ENCODE results near the gene HES1. TPM values are rescaled to one million over a fixed set of nuclear protein-coding genes. Genes with fewer than 3 reads are reported as not detected.

HES1 gene
- total RNA-seq, 4 donors from 2014 or later = 23.1 to 50.9 (median 41.2) TPM

- TF ChIP-seq CTCF (IDR thresholded peaks at IDR 0.05) = no peak
- no peak for TF ChIP-seq POLR2A (IDR thresholded peaks at IDR 0.05)
- no peak overlapping the region for H3K4me3 ChIP-seq
- no peak for DNase-seq
- H3K27ac ChIP-seq = no peak overlapping the region
- H3K27me3 ChIP-seq = no peaks in the 10 kb centered on the region
- intact Hi-C loops (cut with DNase I; ENCODE audit: low total_unique reads) = no loop called here
- no peaks in the 10 kb centered on the region for H3K9me3 ChIP-seq
- no peaks in the 10 kb centered on the region for H3K4me1 ChIP-seq
- no peaks in the 10 kb centered on the region for H3K36me3 ChIP-seq
Observed at GRCh38 chr3:194098843-194099183, 37.1 kb upstream of the HES1 start.

GRCh38 chr3:194099215-194099614 is 36.7 kb upstream of the HES1 start:
- intact Hi-C loops (cut with DNase I; ENCODE audit: low total_unique reads) = no loop called here
- no peak for TF ChIP-seq POLR2A (IDR thresholded peaks at IDR 0.05)
- no peak for TF ChIP-seq CTCF (IDR thresholded peaks at IDR 0.05)
- H3K9me3 ChIP-seq = no peaks in the 10 kb centered on the region
- H3K36me3 ChIP-seq = no peaks in the 10 kb centered on the region
- no peaks in the 10 kb centered on the region for H3K4me1 ChIP-seq
- H3K27ac ChIP-seq = no peak overlapping the region
- H3K27me3 ChIP-seq = no peaks in the 10 kb centered on the region
- no peak overlapping the region for H3K4me3 ChIP-seq
- no peak for DNase-seq

- Histone ChIP-seq H3K36me3 (no peaks in the 10 kb centered on the region), H3K9me3 (no peaks in the 10 kb centered on the region), H3K27me3 (no peaks in the 10 kb centered on the region), H3K4me1 (no peaks in the 10 kb centered on the region), H3K4me3 (no peak overlapping the region), H3K27ac (no peak overlapping the region)
- intact Hi-C loops (cut with DNase I; ENCODE audit: low total_unique reads) = no loop called here
- no peak for TF ChIP-seq CTCF (IDR thresholded peaks at IDR 0.05)
- no peak for TF ChIP-seq POLR2A (IDR thresholded peaks at IDR 0.05)
- no peak for DNase-seq
Observed at GRCh38 chr3:194100856-194101390, 35.0 kb upstream of the HES1 start.

GRCh38 chr3:194101592-194102432 is 34.1 kb upstream of the HES1 start:
- no peaks in the 10 kb centered on the region for H3K36me3 ChIP-seq
- H3K27ac ChIP-seq = no peak overlapping the region
- no peaks in the 10 kb centered on the region for H3K27me3 ChIP-seq
- DNase-seq = no peak
- no peak overlapping the region for H3K4me3 ChIP-seq
- H3K9me3 ChIP-seq = no peaks in the 10 kb centered on the region
- TF ChIP-seq POLR2A (IDR thresholded peaks at IDR 0.05) (no peak), CTCF (IDR thresholded peaks at IDR 0.05) (no peak)
- no peaks in the 10 kb centered on the region for H3K4me1 ChIP-seq
- intact Hi-C loops (cut with DNase I; ENCODE audit: low total_unique reads) = no loop called here

GRCh38 chr3:194102436-194102835 is 33.5 kb upstream of the HES1 start:
- no peak overlapping the region for H3K27ac ChIP-seq
- no peaks in the 10 kb centered on the region for H3K27me3 ChIP-seq
- H3K4me3 ChIP-seq = no peak overlapping the region
- DNase-seq = no peak
- intact Hi-C loops (cut with DNase I; ENCODE audit: low total_unique reads) = no loop called here
- TF ChIP-seq POLR2A (IDR thresholded peaks at IDR 0.05) (no peak), CTCF (IDR thresholded peaks at IDR 0.05) (no peak)
- no peaks in the 10 kb centered on the region for H3K9me3 ChIP-seq
- no peaks in the 10 kb centered on the region for H3K4me1 ChIP-seq
- no peaks in the 10 kb centered on the region for H3K36me3 ChIP-seq

Data from uterus (tissue), 4 donors.